Stimulated activated CD8-positive, alpha-beta memory T cell treated with anti-CD3 and anti-CD28 coated beads, Interleukin-12 subunit alpha, Interleukin-12 subunit beta, amount 100 ng/mL, for 24 hours (primary cell): Measurements from ENCODE around the gene CCDC148.

Experiments
- DNase-seq: peaks from one replicate; pipeline ENCODE4 v3.0.0-alpha.2; 2020; ENCODE audit errors: extremely low read depth

The CCDC148 gene

GRCh38 chr2:158432117-158432516 is 24.4 kb downstream of the CCDC148 start:
- no peak for DNase-seq

- DNase-seq, result no peak
Observed at GRCh38 chr2:158414538-158414937, 42.0 kb downstream of the CCDC148 start.

GRCh38 chr2:158413581-158413980 is 43.0 kb downstream of the CCDC148 start:
- DNase-seq, result no peak

GRCh38 chr2:158412206-158412605 is 44.3 kb downstream of the CCDC148 start:
- DNase-seq, result no peak

GRCh38 chr2:158411748-158412147 is 44.8 kb downstream of the CCDC148 start:
- DNase-seq, result no peak

GRCh38 chr2:158410132-158410531 is 46.4 kb downstream of the CCDC148 start:
- DNase-seq, result no peak

- no peak for DNase-seq
Observed at GRCh38 chr2:158407031-158407430, 49.5 kb downstream of the CCDC148 start.

- no peak for DNase-seq
Observed at GRCh38 chr2:158405341-158405740, 51.2 kb downstream of the CCDC148 start.

GRCh38 chr2:158403237-158403636 is 53.3 kb downstream of the CCDC148 start:
- no peak for DNase-seq

GRCh38 chr2:158402665-158403064 is 53.9 kb downstream of the CCDC148 start:
- no peak for DNase-seq

- DNase-seq, result no peak
Observed at GRCh38 chr2:158395166-158395565, 61.4 kb downstream of the CCDC148 start.

GRCh38 chr2:158394453-158394852 is 62.1 kb downstream of the CCDC148 start:
- DNase-seq, result no peak

- DNase-seq, result no peak
Observed at GRCh38 chr2:158393886-158394285, 62.7 kb downstream of the CCDC148 start.

- no peak for DNase-seq
Observed at GRCh38 chr2:158392687-158393086, 63.9 kb downstream of the CCDC148 start.

GRCh38 chr2:158391876-158392275 is 64.7 kb downstream of the CCDC148 start:
- no peak for DNase-seq

- no peak for DNase-seq
Observed at GRCh38 chr2:158391361-158391760, 65.2 kb downstream of the CCDC148 start.

GRCh38 chr2:158388159-158388558 is 68.4 kb downstream of the CCDC148 start:
- DNase-seq, result no peak

- no peak for DNase-seq
Observed at GRCh38 chr2:158385646-158386045, 70.9 kb downstream of the CCDC148 start.

- no peak for DNase-seq
Observed at GRCh38 chr2:158381978-158382377, 74.6 kb downstream of the CCDC148 start.

- DNase-seq, result no peak
Observed at GRCh38 chr2:158381205-158381604, 75.3 kb downstream of the CCDC148 start.

GRCh38 chr2:158380746-158381145 is 75.8 kb downstream of the CCDC148 start:
- DNase-seq, result no peak

- no peak for DNase-seq
Observed at GRCh38 chr2:158378926-158379325, 77.6 kb downstream of the CCDC148 start.

GRCh38 chr2:158366342-158366741 is 90.2 kb downstream of the CCDC148 start:
- no peak for DNase-seq

GRCh38 chr2:158359846-158360245 is 96.7 kb downstream of the CCDC148 start:
- no peak for DNase-seq

- no peak for DNase-seq
Observed at GRCh38 chr2:158357699-158358098, 98.9 kb downstream of the CCDC148 start.
